HUES6 (cell line): ENCODE measurements around the gene TNNI3K.

Experiments
- H3K27ac ChIP-seq: 2 replicates; pipeline ENCODE4 v1.7.0; 2013; ENCODE audit warnings: low read depth, mild to moderate bottlenecking, low read length, inconsistent platforms
- H3K27me3 ChIP-seq: 2 replicates; pipeline ENCODE4 v1.6.1; 2013; ENCODE audit warnings: low read length; ENCODE audit not compliant: control insufficient read depth, insufficient read depth
- H3K36me3 ChIP-seq: 2 replicates; pipeline ENCODE4 v1.6.1; 2013; ENCODE audit warnings: low read length; ENCODE audit not compliant: control insufficient read depth, insufficient read depth
- H3K4me1 ChIP-seq: 2 replicates; pipeline ENCODE4 v1.6.1; 2013; ENCODE audit warnings: low read length; ENCODE audit not compliant: control insufficient read depth, insufficient read depth
- H3K4me3 ChIP-seq: 2 replicates; pipeline ENCODE4 v1.5.1; 2013; ENCODE audit warnings: low read depth, low read length
- H3K9ac ChIP-seq: one replicate; pipeline ENCODE4 v1.6.1; 2013; ENCODE audit warnings: mild to moderate bottlenecking, low read length
- H3K9me3 ChIP-seq: 2 replicates; pipeline ENCODE4 v1.6.1; 2013; ENCODE audit warnings: low read depth, low read length; ENCODE audit not compliant: control insufficient read depth, insufficient read depth

TNNI3K gene

DNA sequence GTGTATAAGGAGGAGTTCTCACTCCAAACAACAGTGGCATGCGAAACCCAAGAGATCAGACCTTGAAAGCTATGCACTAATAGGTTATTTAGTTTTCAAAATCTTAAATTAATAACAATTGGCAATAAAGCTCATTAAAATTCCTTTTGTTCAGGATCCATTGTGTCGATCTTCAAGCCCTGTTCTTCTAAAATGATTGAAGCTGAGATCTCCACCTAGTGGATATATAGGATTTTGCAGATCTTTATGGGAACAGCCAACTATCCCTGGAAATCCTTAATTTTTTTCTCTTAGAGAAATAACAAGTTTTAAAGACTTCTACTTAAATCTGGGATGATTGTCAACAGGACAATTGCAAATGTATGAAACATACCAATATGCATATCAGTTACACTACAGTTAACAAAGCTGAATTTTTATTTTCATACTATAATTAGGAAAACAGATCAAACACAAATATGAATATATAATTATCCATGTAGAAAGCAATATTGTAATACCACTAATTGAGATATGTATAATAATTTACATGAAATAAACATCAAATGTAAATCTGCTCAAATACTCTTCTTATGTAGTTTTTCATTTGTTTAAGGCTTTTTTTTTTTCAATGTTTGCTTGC, 233.9 kb downstream of the TNNI3K start:
- H3K9ac ChIP-seq: no peak overlapping the region
- no peaks in the 10 kb centered on the region for H3K27me3 ChIP-seq
- H3K4me3 ChIP-seq: no peak overlapping the region
- peaks cover 19% of the 10 kb centered on the region for H3K4me1 ChIP-seq
- no peaks in the 10 kb centered on the region for H3K36me3 ChIP-seq
- H3K27ac ChIP-seq: no peak overlapping the region
- peaks cover 6% of the 10 kb centered on the region; the same call in 1 of the 2 replicates for H3K9me3 ChIP-seq

DNA sequence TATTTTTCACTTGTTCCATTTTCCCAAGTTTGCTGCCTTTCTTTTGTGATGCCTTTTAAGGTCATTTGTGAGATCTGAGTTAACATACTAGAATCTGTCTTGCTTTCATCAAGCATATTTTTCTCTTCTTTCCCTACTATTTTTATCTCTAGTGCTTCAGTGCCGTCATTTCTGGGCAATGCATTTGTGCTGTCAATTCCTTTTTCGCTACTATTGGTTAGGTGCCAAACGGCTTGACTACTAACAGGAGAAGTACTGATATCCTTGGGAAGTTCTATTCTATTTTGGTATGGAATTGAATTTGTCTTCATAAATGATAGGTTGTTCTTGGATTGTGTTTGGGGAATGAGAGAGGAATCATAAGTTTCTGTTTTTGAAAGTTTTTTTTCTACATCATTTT, 235.1 kb downstream of the TNNI3K start:
- Histone ChIP-seq H3K27ac (no peak overlapping the region), H3K36me3 (no peaks in the 10 kb centered on the region), H3K9me3 (peaks cover 3% of the 10 kb centered on the region; the same call in 1 of the 2 replicates), H3K4me3 (no peak overlapping the region), H3K4me1 (peaks cover 19% of the 10 kb centered on the region), H3K9ac (no peak overlapping the region), H3K27me3 (no peaks in the 10 kb centered on the region)

DNA sequence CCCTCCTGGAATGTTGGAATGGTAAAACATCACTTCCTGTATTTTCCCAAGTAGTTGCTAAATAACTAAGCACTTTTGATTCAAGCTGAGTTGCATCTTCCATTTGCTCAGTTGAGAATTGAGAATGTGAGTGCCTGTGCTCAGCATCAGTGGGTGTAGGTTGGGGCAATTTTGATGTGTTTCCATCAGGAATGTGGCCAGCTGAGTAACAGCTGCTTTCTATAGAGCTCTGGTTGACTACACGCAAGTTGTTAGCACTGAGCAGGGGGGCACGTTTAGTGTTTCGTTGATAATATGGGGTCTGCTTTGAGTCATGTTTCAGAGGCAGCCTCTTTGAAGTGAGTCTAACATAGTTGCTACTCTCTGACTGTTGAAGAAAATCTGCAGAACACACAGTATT, 235.7 kb downstream of the TNNI3K start:
- H3K9ac ChIP-seq: no peak overlapping the region
- no peak overlapping the region for H3K27ac ChIP-seq
- no peak overlapping the region for H3K4me3 ChIP-seq
- H3K27me3 ChIP-seq: no peaks in the 10 kb centered on the region
- H3K36me3 ChIP-seq: no peaks in the 10 kb centered on the region
- H3K4me1 ChIP-seq: peaks cover 19% of the 10 kb centered on the region
- H3K9me3 ChIP-seq: no peaks in the 10 kb centered on the region

DNA sequence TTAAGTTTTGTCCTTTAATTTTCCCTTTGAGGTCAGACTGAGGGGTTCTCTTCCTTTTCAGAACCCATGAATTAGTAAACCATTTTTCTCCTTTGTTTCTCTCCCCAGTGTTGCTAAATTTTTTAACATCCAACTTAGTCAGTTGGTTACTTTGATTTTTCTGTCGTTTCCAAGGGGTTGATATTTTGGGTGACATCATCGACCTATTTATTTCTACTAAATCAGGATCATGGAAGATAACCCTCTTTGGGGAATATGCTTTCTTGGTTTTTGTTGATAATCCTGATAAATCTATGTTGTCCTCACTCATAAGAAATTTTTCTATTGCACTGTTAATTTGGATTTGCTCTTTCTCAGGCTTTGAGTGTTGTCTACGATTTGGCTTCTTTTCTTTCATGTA, 236.3 kb downstream of the TNNI3K start:
- no peak overlapping the region for H3K4me3 ChIP-seq
- H3K9me3 ChIP-seq: no peaks in the 10 kb centered on the region
- H3K9ac ChIP-seq: no peak overlapping the region
- peaks cover 17% of the 10 kb centered on the region for H3K4me1 ChIP-seq
- H3K27me3 ChIP-seq: no peaks in the 10 kb centered on the region
- H3K27ac ChIP-seq: no peak overlapping the region
- H3K36me3 ChIP-seq: no peaks in the 10 kb centered on the region

DNA sequence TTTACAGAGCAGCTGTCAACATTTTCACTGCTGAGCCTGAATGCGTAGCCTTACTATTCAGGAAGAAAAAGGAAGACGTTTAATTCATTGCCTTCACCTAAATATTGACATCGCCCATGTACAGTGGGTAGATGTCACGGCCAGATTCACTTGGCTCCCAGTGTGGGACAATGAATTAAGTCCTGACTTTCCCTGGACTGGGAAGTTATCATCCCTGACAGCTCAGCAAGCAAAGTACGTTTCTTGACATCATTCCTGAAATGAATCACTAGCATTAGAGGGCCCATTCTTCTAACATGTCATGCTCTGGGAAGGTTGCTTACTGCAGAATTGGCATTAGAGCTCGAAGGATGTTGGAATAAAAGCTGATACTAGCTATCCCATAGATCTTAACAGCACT, 239.4 kb downstream of the TNNI3K start:
- no peaks in the 10 kb centered on the region for H3K9me3 ChIP-seq
- H3K27me3 ChIP-seq: no peaks in the 10 kb centered on the region
- H3K4me1 ChIP-seq: peaks cover 10% of the 10 kb centered on the region; the same call in 1 of the 2 replicates
- H3K9ac ChIP-seq: no peak overlapping the region
- H3K4me3 ChIP-seq: no peak overlapping the region
- no peaks in the 10 kb centered on the region for H3K36me3 ChIP-seq
- no peak overlapping the region for H3K27ac ChIP-seq

DNA sequence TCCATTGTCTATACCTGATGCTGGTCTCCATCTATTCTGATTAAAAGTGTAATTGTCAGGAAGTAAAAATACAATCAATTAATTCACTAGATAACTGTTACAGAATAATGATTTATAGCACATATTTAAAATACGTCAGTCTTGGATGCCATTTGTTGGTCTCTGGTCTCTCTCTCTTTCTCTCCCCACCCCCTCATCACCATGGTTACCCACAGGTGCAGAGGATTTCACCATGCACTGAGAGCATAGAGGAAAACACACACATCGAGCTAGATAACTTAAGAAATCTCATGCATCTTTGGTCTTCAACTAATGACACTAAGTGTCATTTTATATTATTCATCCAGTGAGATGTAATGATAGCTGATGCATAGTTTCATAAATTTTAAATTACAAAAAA, 243.8 kb downstream of the TNNI3K start:
- no peak overlapping the region for H3K27ac ChIP-seq
- H3K9me3 ChIP-seq: no peaks in the 10 kb centered on the region
- H3K4me1 ChIP-seq: no peaks in the 10 kb centered on the region; the same call in 1 of the 2 replicates
- H3K27me3 ChIP-seq: no peaks in the 10 kb centered on the region
- no peaks in the 10 kb centered on the region for H3K36me3 ChIP-seq
- H3K9ac ChIP-seq: no peak overlapping the region
- no peak overlapping the region for H3K4me3 ChIP-seq

DNA sequence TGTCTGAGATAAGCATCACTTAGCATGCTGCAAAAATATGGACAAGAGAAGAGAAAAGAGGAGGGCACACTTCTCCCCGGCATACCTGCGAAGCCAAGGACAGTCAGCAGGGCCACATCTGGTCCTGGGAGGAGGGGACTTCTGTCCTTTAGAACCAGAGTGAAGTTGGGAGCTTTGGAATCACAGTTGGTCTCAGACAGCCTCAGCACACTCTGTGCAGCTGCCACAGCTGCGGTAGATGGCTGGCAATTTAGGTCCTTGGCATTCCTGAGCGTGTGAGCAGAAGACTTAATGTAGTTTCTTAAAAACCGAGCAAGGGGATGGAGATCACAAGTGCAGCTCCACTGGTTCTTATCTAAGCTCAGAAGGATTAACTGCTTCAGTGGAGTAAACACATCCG, 244.9 kb downstream of the TNNI3K start:
- Histone ChIP-seq H3K9me3 (no peaks in the 10 kb centered on the region), H3K36me3 (no peaks in the 10 kb centered on the region), H3K9ac (no peak overlapping the region), H3K27ac (no peak overlapping the region), H3K27me3 (no peaks in the 10 kb centered on the region), H3K4me1 (no peaks in the 10 kb centered on the region; the same call in 1 of the 2 replicates), H3K4me3 (no peak overlapping the region)

DNA sequence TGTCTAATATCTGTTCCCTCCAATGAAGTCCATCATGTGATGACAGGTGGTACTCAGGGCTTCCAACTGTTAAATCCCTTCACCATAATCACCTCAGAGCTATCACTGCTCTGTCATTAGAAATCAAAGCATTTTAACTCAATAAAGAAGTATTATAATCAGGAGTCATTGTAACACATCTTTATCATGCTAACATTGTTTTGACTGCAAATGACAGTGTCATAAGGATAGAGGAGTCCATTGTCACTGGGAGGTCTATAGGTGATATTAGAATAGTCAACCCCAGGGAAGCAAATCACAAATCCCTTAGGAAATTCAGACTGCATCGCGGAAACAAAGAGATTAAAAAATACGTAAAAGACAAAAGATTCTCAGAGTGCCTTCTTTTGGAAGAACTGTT, 246.4 kb downstream of the TNNI3K start:
- no peak overlapping the region for H3K9ac ChIP-seq
- H3K36me3 ChIP-seq: no peaks in the 10 kb centered on the region
- no peak overlapping the region for H3K27ac ChIP-seq
- peaks cover 4% of the 10 kb centered on the region for H3K4me1 ChIP-seq
- H3K27me3 ChIP-seq: no peaks in the 10 kb centered on the region
- H3K4me3 ChIP-seq: no peak overlapping the region
- H3K9me3 ChIP-seq: no peaks in the 10 kb centered on the region

DNA sequence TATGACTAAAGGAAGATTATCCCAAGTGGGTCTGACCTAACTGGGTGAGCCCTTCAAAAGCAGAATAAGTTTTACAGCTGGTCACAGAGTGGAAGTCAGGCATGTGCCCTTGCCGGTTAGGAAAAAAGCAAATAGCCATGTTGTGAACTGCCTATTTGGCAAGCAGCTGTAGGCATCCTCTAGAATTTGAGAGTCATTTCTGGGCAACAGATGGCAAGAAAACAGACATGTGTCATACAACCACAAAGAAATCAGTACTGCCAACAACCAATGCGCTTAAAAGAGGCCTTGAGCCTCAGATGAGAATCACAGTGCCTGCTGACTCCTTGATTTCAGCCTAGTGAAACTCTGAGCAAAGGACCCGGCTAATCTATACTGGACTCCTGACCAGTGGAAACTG, 250.4 kb downstream of the TNNI3K start:
- Histone ChIP-seq H3K27ac (no peak overlapping the region), H3K9ac (no peak overlapping the region), H3K4me1 (peaks cover 13% of the 10 kb centered on the region), H3K4me3 (no peak overlapping the region), H3K27me3 (no peaks in the 10 kb centered on the region), H3K36me3 (no peaks in the 10 kb centered on the region), H3K9me3 (no peaks in the 10 kb centered on the region)

DNA sequence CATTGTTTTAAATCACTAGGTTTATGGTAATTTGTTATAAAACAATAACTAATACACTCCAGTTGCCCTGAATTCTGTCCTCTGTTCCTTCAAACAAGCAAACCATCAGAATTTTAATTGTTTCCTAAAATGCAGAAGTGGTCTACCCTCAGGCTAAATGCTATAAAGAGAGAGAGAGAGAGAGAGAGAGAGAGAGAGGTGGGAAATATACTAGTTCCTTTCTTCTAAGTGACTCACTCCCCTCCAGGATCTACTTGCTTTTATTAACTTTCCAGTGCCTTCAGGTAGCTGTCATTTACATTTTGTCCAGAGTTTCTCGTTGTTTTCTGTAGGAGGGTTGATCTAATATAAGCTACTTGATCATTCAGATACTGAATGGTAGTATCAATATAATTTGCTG, 250.8 kb downstream of the TNNI3K start:
- Histone ChIP-seq H3K9ac (no peak overlapping the region), H3K4me3 (no peak overlapping the region), H3K27ac (no peak overlapping the region), H3K36me3 (no peaks in the 10 kb centered on the region), H3K4me1 (peaks cover 13% of the 10 kb centered on the region), H3K27me3 (no peaks in the 10 kb centered on the region), H3K9me3 (no peaks in the 10 kb centered on the region)

DNA sequence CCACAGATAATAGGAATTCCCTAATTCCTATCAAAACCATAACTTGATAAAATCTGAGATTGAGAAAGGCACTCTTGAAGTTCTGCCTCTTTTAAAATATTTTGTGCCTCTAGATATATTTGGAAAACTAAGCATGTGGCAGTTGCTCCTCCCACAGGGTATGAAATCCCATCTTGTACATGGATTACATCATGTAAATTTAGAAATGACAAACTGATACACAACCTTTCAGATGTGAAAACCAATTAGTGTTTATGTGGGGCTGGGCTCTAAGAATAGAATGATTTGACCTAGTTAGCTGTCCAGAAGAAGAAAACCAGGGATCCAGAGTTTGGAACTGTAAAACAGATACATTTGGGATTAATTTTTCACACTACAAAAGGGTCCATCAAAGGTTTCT, 261.5 kb downstream of the TNNI3K start:
- Histone ChIP-seq H3K27ac (no peak overlapping the region), H3K4me3 (no peak overlapping the region), H3K36me3 (no peaks in the 10 kb centered on the region), H3K9ac (no peak overlapping the region), H3K9me3 (no peaks in the 10 kb centered on the region), H3K4me1 (no peaks in the 10 kb centered on the region), H3K27me3 (no peaks in the 10 kb centered on the region)

DNA sequence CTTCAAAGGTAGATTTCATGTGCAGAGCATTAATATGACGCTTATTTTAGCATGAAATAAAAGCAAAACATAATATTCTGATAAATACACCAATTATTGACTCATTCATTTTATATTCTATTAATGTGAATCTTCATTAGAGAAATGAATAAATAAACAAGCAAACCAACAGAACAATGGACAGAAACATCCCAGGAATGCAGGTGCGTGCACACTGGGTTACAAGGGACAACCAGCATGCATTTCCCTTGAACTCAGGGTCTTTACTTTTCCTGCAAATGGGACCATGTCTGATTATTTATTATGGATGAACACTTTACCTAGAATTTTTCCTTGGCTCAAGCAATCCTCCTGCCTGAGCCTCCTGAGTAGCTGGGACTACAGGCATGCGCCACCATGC, 263.7 kb downstream of the TNNI3K start:
- H3K36me3 ChIP-seq: no peaks in the 10 kb centered on the region
- H3K9me3 ChIP-seq: no peaks in the 10 kb centered on the region
- no peaks in the 10 kb centered on the region for H3K27me3 ChIP-seq
- H3K4me1 ChIP-seq: 0 out of 2 replicates have a peak, but pooled peaks cover under 1% of the 10 kb centered on the region
- H3K27ac ChIP-seq: no peak overlapping the region
- no peak overlapping the region for H3K9ac ChIP-seq
- no peak overlapping the region for H3K4me3 ChIP-seq
